Keratinocyte (primary cell): ENCODE results near the gene CASTOR2.

ENCODE experiments used
- CTCF ChIP-seq, 3 experiments: IDR thresholded peaks in 1 of 3; conservative IDR thresholded peaks in 1 of 3; optimal IDR thresholded peaks in 1 of 3; 2 replicates in 2 of 3; 3 replicates in 1 of 3; pipeline versions ENCODE3 to v1.5.1; 2011; ENCODE audit warnings: low read length in 3 of 3, mild to moderate bottlenecking in 3 of 3, moderate library complexity in 2 of 3, control low read depth in 1 of 3, inconsistent platforms in 1 of 3; ENCODE audit not compliant: insufficient read depth in 2 of 3; ENCODE audit errors: extremely low read depth in 1 of 3
- EZH2 ChIP-seq: IDR thresholded peaks from one replicate; pipeline ENCODE4 v1.6.1; 2012; ENCODE audit warnings: inconsistent platforms, mild to moderate bottlenecking, low read length, moderate library complexity

GRCh38 chr7:75024922-75025321 is 60.4 kb downstream of the CASTOR2 start:
- TF ChIP-seq EZH2 (no peak), CTCF (optimal IDR thresholded peaks at IDR 0.05 in 1 of 3, IDR thresholded peaks at IDR 0.05 in 1 of 3, conservative IDR thresholded peaks at IDR 0.05 in 1 of 3; ENCODE audit: extremely low read depth in 1 of 3, insufficient read depth in 2 of 3, low read length in 3 of 3) (no peak)
